NCI-H1417 treated with DMSO at 0.1 percent for 48 hours (cell line): Measurements from ENCODE around the gene CMKLR1.

Experiments used
- DNase-seq: peaks from one replicate; lab custom pipeline; 2025; lab: John Stamatoyannopoulos, UW

The CMKLR1 gene

DNA sequence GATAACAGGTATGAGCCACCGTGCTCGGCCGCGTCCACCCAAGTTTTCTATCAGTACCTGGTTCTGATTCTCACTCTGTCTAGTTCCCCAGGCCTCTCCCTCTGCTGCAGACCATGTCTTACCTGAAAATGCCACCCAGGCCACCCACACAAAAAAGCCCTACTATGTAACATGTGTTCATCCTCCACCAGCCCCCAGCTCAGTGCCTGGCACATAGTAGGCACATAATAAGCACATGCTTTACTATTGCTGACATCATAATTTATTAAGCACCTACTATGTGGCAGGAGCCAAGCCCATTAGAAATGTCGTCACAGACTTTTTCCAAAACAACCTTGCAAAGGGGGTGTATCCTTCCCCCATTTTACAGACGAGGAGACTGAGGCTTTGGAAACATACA is 37.8 kb downstream of the CMKLR1 start:
- DNase-seq, result no peak

DNA sequence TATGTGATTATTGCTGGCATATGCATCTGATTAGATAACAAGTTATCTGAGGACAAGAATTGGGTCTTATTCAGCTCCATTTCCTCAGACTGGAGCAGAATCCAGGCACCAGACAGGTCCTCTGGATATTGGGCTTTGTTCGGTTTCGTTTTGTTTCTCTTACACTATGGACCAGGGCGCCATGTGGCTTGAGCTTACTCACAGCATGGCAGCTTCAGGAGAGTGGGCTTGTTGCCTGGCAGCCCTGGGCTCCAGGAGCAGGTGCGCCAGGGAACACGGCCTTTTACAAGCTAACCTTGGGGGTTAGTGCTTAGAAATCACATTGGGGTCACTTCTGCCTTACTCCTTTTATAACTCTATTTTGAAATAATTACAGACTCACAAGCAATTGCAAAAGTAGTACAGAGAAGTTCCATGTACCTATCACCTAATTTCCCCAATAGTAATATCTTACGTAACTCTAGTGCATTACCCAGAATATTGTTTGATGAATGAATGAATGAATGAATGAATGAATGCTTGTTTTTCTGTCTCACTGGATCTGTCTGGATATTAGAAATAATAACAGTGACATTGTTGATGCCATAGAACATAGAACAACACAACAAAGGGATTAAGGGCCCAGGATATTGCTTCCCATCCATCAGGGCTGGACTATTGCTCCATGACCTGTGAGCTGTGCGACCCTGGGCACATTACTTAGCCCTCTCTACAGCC is 39.0 kb downstream of the CMKLR1 start:
- no peak for DNase-seq

DNA sequence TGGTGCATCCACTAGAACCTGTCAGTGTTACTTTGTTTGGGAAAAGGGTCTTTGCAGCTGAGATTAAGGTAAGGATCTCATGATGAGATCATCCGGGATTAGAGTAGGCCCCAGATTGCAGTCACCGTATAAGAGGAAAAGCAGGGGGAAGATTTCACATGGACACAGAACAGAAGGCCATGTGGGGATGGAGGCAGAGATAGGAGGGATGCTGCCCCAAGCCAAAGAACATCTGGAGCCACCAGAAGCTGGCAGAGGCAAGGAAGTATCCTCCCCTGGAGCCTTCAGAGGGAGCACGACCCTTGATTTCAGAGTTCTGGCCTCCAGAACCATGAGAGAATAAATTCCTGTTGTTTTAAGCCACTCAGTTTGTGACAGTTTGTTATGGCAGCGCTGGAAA is 39.6 kb downstream of the CMKLR1 start:
- no peak for DNase-seq

DNA sequence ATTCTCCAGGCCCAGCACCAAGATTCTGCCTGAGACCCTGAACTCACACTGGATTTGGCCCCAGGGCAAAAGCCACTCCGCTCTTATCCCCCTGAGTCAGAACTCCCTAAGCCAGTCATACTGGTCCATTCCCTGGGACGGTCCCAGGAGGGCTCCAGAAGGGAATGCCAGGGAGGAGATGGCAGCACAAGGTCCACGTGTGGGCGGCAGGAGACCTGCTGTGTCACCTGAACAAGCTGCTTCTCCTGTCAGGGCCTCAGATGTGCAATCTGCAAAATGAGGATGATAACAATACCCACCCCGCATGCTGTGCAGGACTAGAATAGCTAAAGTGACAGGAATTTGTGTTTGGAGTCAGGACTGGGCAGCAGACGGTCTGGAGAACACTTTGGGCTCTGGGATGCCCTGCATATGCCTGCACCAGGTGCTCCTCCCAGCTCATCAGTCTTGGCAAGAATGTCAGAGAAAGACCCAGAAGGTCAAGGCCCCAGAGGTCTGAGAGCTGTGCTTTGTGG is 40.3 kb downstream of the CMKLR1 start:
- no peak for DNase-seq

DNA sequence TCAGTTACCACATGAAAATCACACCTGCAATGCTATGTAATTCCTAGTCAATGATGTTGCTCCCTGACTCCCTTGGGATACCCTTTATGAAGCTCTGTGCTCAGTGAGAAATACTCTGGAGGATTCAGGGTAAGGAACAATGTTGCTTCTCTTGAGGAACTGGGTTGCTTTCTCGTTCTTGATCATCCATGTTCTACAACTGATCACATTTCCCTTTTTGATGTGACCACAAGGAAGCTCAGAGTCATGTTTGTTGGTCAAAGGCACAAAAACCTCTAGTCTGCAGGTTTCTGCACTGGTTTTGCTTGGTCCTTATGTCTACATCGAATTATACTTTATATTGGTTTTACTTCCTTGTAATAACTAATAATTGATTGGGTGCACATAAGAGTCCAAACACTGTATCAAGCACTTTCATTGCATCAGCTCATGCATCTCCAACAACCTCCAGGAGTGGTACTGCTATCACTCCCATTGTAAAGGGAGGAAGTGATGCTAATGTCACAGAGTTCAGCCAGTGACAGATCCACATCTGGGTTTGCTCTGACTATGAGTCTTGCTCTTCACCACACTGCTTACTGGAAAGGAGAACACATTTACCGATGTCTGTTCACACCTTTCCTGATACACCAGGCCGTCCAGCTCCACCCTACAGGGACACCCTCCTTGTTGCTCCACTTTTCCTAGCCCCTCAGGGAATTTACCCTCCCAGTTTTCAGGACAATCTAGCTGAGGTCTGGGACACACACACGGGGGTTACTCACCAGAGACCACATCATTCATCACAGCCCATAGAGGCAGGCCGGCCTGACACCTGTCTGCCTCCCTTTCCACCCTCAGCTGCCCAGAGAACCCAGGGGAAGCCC is 41.0 kb downstream of the CMKLR1 start:
- DNase-seq, result no peak

DNA sequence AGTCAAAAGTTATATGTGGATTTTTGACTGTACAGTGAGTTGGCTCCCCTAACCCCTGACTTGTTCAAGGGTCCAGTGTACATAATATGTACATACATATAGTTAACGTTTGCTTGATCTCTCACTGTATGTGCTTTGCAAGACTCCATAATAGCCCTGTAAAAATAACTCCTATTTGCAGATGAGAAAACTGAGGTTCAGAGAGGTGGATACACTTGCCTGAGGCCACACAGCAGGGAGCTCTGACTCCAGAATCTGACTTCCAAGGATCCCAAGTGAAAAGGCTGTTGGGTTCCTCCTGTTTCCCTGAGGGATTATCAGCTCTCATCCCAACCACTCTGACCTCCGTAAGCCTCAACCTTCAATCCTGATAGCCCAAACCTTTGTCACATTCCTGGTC is 41.7 kb downstream of the CMKLR1 start:
- DNase-seq, result no peak

DNA sequence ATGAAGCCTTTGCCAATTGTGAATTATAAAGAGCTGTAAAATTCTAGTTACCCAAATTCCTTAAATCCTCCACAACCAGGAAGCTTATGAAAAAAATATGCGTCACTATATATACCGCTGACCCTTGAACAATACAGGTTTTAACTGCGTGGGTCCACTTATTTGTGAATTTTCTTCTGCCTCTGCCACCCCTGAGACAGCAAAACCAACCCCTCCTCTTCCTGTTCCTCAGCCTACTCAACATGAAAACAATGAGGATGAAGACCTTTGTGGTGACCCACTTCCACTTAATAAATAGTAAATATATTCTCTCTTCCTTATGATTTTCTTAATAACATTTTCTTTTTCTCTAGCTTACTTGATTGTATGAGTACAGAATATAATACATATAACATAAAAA is 42.2 kb downstream of the CMKLR1 start:
- no peak for DNase-seq

DNA sequence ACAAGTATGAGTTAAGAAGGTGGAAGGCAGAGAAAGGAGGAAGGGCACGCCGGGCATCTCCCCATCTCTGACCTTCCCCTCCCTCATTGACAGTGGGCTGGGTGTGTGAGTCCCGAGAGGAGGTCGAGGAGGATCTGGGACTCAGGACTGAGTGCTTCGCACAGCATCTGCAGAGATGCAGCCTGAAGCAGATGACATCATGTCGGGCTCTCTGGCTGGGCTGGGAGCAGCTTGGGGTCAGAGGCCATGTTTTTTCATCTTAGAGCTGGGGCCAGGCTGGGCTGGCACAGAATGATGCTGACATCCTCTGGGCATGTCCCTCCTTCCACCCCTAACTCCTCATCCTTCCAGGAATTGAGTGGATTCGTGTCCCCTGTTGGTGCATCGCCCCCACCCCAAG is 43.5 kb downstream of the CMKLR1 start:
- DNase-seq, result no peak

DNA sequence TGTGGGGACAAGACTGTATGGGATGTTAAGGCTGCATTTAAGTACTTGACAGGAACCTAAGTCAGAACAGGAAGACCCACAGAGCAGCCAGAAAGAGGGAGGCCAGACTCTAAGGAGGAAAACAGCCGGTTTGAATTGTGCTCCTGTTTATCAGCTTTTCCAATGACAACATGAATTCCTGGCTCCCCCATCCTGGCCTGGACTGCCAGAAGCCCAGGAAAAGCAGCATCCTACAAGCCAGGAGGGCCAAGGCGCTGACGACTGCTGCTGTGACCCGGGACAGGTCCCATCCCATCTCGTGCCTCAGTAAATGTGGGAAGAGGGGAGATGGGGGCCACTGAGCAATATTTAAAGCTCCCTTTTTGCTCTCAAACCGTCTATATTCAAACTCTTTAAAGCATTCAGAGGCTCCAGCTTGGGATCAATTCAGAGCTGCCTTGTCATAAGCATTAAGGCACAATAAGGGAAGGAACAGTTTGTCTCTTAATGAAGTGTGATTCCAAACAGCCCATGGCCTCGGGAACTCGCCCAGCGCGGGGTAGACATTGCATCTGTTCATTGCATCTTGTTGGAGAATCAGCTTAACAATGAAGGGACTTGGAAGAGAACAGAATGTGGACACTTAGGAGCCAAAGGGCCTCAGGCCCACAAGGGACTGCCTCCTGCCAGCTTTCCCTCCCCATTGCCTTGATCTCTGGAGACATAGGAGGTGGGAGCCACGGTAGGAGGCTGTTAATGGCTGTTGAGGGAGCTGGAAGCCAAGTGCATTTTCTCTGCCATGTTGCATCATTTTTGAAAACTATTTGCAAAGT is 49.6 kb downstream of the CMKLR1 start:
- DNase-seq, result no peak

DNA sequence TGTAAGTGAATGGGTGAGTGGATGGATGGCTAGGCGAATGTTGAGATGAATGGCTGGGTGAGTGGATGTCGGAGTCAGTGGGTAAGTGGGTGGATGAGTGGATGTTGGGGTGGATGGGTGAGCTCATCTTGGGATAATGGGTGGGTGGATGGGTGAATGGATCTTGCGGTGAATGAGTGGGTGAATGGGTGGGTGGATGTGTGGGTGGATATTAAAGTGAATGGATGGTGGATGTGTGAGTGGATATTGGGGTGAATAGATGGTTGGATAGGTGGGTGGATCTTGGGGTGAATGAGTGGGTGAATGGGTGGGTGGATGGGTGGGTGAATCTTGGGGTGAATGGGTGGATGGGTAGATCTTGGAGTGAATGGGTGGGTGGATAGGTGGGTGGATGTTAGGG is 51.9 kb downstream of the CMKLR1 start:
- DNase-seq, result no peak

DNA sequence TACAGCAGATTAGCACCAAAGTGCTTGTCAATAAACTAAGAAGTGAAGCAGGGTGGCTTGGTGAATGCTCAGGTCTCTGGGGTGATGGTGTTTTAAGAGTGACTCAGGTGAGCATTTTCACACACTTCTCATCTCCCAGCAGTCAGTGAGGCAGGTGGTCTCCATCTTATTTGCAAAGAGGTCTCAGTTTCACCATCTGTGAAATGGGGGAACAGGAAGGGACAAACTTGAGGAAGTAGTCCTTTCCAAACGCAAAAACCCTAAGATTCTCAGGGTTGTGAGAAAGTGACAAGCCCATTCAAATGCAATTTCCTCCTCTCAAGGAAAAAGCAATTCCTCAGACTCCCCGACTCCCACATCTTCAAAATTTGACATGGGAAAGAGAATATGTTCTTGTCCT is 54.1 kb downstream of the CMKLR1 start:
- DNase-seq, result no peak

DNA sequence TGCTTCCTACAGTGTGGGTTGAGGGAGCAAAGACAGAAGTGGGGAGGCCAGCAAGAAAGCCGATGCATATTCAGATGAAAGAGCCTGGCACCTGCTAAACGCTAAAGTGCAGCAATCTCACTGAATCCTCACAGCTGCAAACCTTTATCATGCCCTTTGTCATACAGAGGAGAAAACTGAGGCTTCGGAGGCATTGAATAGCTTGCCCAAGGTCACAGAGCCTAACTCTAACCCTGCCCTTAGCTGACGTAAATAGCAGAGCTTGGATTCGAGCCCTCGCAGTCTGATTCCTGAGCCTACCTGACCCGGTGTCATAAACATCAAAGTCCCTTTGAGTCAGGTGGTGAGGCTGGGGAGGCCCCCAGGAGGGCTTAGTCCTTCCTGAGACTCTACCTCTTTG is 54.9 kb downstream of the CMKLR1 start:
- DNase-seq, result no peak

DNA sequence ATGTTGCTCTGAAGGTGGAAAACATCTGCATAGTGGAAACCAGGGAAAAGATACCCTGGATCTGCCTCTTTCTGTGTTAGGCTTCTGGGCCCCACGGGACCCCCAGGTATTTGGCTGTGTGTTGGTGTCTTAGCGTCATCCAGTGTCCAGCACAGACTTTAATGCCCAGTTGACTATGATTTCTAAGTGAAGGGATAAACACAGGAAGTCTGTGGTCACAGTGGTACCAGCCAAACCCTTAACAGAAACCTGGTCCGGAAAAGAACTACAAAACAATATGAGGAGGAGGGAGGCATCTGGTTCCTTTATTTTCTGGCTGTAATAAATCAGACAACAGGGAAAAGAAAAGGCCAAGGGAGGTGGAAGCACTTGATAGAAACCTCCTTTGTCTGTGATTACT is 56.4 kb downstream of the CMKLR1 start:
- no peak for DNase-seq

DNA sequence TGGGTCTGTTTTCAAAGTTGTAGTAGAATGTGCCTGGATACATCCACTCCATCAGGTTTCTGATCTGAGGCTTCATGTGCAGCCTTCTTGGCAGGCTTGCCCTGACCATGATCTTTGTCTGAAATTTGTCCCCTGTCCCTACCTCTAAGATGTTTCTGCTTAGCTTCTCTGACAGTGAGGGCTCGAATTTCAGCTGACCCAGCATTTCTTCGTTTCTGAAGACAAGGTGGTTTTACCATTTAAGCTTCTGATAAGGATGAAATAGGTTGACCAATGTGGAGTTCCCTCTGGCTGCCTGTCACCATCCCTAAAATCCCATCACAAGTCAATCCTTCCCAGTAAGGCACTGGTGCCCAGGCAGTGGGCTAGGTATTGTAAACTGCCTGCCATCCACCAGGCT is 57.0 kb downstream of the CMKLR1 start:
- DNase-seq, result no peak

DNA sequence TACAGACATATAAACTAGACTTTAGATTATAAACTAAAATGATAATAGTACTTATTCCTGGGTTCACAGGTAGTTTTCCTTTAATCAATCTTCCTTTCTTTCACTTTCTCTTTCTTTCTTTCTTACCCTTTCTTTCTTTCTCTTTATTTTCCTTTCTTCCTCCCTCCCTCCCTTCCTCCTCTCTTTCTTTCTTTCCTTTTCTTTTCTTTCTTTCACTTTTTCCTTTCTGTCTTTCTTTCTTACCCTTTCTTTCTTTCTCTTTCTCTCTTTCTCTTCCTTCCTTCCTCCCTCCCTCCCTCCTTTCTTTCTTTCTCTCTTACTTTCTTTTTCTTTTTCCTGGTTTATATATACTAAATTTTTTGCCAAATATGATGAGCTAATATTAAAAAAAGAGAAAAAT is 61.5 kb downstream of the CMKLR1 start:
- DNase-seq, result no peak

DNA sequence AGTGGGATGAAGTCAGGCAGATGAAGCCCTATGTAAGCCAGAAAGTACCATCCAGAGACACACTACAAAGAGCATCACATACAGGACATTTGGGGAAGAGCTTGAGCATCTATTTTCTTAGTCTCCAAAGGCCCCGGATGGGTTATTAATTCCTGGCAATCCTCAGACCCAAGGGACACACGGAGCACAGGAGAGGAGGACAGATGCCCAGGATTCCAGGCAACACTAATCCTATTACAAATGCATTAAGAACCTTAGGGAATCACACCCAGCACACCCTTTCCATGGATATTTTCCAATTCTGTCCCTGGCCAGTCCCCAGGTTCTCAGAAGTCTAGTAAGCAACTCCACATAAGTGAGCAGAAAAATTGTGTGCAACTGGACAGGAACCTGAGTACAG is 65.9 kb downstream of the CMKLR1 start:
- no peak for DNase-seq

DNA sequence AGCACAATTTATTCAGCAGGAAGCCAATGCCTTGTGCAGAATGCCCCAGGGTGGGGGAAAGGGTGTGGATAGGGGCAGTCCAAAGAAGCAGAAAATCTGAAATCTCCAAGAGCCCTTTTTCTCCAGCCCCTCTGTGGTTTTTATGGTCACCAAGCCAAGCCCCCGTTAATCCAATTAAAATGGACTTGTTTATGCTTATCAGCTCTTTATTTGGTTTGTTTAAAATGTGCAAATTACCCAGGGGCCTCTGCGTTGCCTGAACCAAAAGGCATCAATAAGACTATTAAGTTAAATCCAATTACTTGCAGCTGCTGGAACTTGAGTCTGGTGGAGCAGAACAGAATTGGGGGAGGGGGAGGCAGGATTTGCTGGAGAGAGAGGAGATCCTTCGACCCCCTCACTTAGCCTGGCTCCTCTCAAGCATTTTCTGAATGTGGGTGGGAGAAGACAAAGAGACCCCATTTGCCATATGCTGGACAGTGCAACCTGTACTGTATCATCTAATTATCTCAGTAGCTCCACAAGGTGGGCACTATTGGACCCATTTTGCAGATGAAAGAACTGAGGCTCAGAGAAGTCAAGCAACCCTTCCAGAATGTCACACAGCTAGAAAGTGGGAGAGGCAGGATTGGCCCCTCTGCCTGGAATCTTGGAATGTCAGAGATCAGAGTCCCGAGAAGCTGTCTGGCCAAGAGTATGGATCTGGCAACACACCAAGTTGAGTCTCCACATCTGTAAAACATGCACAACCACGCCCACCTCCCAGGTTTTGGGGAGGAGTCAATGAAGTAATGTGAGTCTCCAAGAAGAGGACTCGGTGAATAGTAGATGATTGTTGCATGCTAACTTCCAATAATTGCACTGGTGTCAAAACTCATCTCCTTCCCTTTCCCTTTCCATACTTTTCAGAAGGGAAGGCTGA is 66.9 kb downstream of the CMKLR1 start:
- no peak for DNase-seq

DNA sequence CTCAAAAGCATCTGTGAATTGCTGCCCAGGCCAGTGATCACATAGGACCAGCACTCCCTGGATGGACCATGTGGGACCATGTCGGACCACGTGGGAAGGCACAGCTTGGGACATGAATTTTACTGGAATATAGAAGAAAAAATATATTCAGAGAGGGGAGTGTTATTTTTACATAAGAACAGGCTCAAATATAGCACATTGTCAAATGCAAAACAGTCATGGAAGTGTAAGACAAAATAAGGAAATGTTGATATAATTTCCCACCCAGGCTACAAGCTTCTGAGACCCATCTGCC is 68.3 kb downstream of the CMKLR1 start:
- DNase-seq, result no peak

DNA sequence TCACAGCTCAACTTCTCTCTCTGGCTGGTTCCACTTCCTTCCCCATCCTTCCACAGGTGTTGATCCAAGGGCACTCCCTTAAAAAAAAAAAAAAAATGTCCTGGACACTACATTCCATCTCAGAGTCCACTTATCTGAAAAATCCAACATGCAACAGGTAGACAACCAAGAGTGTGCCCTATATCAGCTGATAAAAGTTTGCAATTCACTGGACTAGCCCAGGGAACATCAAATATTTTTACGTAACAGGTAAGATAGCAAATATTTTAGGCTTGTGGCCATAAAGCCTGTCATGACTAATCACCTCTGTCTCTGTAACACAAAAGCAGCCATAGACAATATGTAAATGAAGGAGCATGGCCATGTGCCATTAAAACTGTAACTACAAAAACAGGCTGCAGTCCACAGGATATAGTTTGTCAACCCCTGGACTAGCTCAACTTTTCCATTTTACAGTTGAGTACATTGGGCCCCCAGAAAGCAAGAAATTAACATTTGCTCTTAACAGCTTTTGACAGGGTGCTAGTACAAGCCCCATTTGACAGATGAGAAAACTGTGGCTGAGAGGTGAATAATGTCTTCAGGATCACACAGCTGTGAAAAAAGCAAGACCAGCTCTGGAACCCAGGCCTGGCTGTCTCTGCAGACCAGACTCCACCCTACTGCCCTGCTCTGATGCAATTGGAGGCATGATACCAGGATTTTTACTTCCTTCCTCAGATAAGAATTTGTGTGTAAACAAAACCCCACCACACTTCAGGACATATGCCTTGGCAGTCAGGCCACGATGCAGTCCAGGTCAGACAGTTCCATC is 68.9 kb downstream of the CMKLR1 start:
- DNase-seq, result no peak

DNA sequence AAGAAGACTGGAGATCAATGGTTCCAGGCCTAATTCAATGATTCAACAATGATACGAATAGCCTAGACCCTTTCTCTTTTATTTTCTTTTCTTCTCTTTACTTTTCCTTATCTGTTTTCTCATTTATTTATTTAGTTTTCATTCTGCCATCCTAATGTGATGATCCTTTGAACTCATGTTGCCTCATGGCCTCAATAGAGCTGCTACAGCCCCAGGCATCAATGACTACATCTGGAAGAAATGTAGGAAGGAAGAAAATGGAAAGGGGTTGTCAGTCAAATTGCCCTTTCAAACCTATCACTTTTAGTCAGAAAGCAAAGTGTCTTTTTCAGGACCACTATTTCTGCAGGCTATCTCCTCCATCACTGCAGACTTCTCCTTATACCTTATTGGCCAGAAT is 69.9 kb downstream of the CMKLR1 start:
- no peak for DNase-seq

DNA sequence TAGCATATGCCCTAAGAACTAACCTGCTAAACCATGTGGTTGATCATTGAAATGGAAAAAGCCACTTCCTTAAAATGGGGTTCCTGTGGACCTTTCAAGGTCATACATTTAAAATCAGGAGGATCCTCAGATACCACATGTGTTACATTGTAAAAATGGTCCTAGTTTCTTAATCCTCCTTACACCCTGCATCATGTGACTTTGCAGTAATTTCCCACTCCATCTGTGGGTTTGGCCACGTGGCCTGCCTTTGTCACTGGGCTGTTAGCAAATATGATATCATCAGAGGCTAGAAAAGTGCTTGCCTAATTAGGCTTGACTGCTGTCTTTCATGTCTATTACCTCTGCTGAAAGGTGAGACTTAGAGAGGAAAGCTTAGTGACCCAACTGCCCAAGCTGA is 70.7 kb downstream of the CMKLR1 start:
- no peak for DNase-seq
